ENCODE data around the gene CREB5. TPM values are rescaled to one million over a fixed set of nuclear protein-coding genes. Genes with fewer than 3 reads are reported as not detected.
A peak's percentile ranks its signal among the peaks of the same experiment; 100 is the strongest.

CREB5 gene
- total RNA-seq, 1 experiment from 2014 or later: 5.2 TPM

GRCh38 chr7:28587211-28587610, 174.9 kb downstream of the CREB5 start:
- Histone ChIP-seq H4K20me1 (ENCODE audit: low read length) (no peaks in the 10 kb centered on the region), H3F3A (ENCODE audit: low read length, unreplicated experiment) (no peaks in the 10 kb centered on the region), H3K4me2 (ENCODE audit: low read length) (peak overlapping the region; percentile 74), H3K27me3 (ENCODE audit: low read length) (peaks cover 7% of the 10 kb centered on the region), H3K27ac (ENCODE audit: low read length) (peak overlapping the region; percentile 65), H3K9me3 (ENCODE audit: low read length) (no peaks in the 10 kb centered on the region), H3K4me1 (ENCODE audit: insufficient read depth, low read length) (peaks cover 26% of the 10 kb centered on the region), H2AFZ (ENCODE audit: low read length) (no peak overlapping the region), H3K4me3 (ENCODE audit: low read length) (no peak overlapping the region; the same call in 1 of the 2 replicates), H3K9ac (ENCODE audit: low read length) (no peak overlapping the region), H3K79me2 (ENCODE audit: low read length) (no peaks in the 10 kb centered on the region), H3K36me3 (ENCODE audit: low read depth, low read length) (no peaks in the 10 kb centered on the region), H3K9me2 (replicated peaks; ENCODE audit: low read length) (no peaks in the 10 kb centered on the region)
- POLR2A ChIA-PET (ENCODE audit: unreplicated experiment): no interaction called here
- no TSS peak for BruUV-seq (replicated peaks)
- intact Hi-C loops (cut with micrococcal nuclease): loop anchor here (5.0 kb wide), 1 partner anchor 55 kb away; no protein-coding TSS in a partner anchor
- DNase-seq (peak; percentile 65), ATAC-seq (peak; percentile 85)
- no peak for TF ChIP-seq EZH2phosphoT487 (IDR thresholded peaks at IDR 0.05; ENCODE audit: borderline replicate concordance, low read length)
- TF ChIP-seq EZH2 (IDR thresholded peaks at IDR 0.05; ENCODE audit: low read length, unreplicated experiment): no peak
- TF ChIP-seq CTCF (conservative IDR thresholded peaks at IDR 0.05; ENCODE audit: low read depth, low read length): no peak
- CTCF ChIA-PET: no interaction called here

- H3K4me1 ChIP-seq (ENCODE audit: insufficient read depth, low read length): peaks cover 26% of the 10 kb centered on the region
- POLR2A ChIA-PET (ENCODE audit: unreplicated experiment): no interaction called here
- no peak overlapping the region for H2AFZ ChIP-seq (ENCODE audit: low read length)
- H3K9ac ChIP-seq (ENCODE audit: low read length): no peak overlapping the region
- no TSS peak for BruUV-seq (replicated peaks)
- no peak overlapping the region for H3K27ac ChIP-seq (ENCODE audit: low read length)
- no peak overlapping the region for H3K4me2 ChIP-seq (ENCODE audit: low read length)
- H3F3A ChIP-seq (ENCODE audit: low read length, unreplicated experiment): no peaks in the 10 kb centered on the region
- H3K9me2 ChIP-seq (replicated peaks; ENCODE audit: low read length): no peaks in the 10 kb centered on the region
- no peaks in the 10 kb centered on the region for H3K79me2 ChIP-seq (ENCODE audit: low read length)
- DNase-seq (no peak), ATAC-seq (no peak)
- CTCF ChIA-PET: no interaction called here
- TF ChIP-seq EZH2 (IDR thresholded peaks at IDR 0.05; ENCODE audit: low read length, unreplicated experiment): no peak
- no peak for TF ChIP-seq EZH2phosphoT487 (IDR thresholded peaks at IDR 0.05; ENCODE audit: borderline replicate concordance, low read length)
- TF ChIP-seq CTCF (conservative IDR thresholded peaks at IDR 0.05; ENCODE audit: low read depth, low read length): no peak
- H4K20me1 ChIP-seq (ENCODE audit: low read length): no peaks in the 10 kb centered on the region
- no peaks in the 10 kb centered on the region for H3K9me3 ChIP-seq (ENCODE audit: low read length)
- H3K27me3 ChIP-seq (ENCODE audit: low read length): 0 out of 2 replicates have a peak, but pooled peaks cover 3% of the 10 kb centered on the region
- intact Hi-C loops (cut with micrococcal nuclease): loop anchor here (5.0 kb wide), 1 partner anchor 56 kb away; no protein-coding TSS in a partner anchor
- no peak overlapping the region for H3K4me3 ChIP-seq (ENCODE audit: low read length)
- no peaks in the 10 kb centered on the region for H3K36me3 ChIP-seq (ENCODE audit: low read depth, low read length)
These were observed 176.3 kb downstream of the CREB5 start for GRCh38 chr7:28588602-28589001.

GRCh38 chr7:28591041-28591674, 178.8 kb downstream of the CREB5 start:
- DNase-seq (no peak), ATAC-seq (no peak)
- Histone ChIP-seq H4K20me1 (ENCODE audit: low read length) (no peaks in the 10 kb centered on the region), H3K9ac (ENCODE audit: low read length) (no peak overlapping the region), H3K36me3 (ENCODE audit: low read depth, low read length) (no peaks in the 10 kb centered on the region), H2AFZ (ENCODE audit: low read length) (no peak overlapping the region), H3K27me3 (ENCODE audit: low read length) (no peaks in the 10 kb centered on the region), H3K4me3 (ENCODE audit: low read length) (no peak overlapping the region), H3K9me2 (replicated peaks; ENCODE audit: low read length) (no peaks in the 10 kb centered on the region), H3K9me3 (ENCODE audit: low read length) (no peaks in the 10 kb centered on the region), H3K79me2 (ENCODE audit: low read length) (no peaks in the 10 kb centered on the region), H3K4me1 (ENCODE audit: insufficient read depth, low read length) (peaks cover 22% of the 10 kb centered on the region), H3F3A (ENCODE audit: low read length, unreplicated experiment) (no peaks in the 10 kb centered on the region), H3K4me2 (ENCODE audit: low read length) (no peak overlapping the region), H3K27ac (ENCODE audit: low read length) (no peak overlapping the region)
- no TSS peak for BruUV-seq (replicated peaks)
- TF ChIP-seq EZH2 (IDR thresholded peaks at IDR 0.05; ENCODE audit: low read length, unreplicated experiment) (no peak), CTCF (conservative IDR thresholded peaks at IDR 0.05; ENCODE audit: low read depth, low read length) (no peak), EZH2phosphoT487 (IDR thresholded peaks at IDR 0.05; ENCODE audit: borderline replicate concordance, low read length) (no peak)
- POLR2A ChIA-PET (ENCODE audit: unreplicated experiment): no interaction called here
- intact Hi-C loops (cut with micrococcal nuclease): no loop called here
- CTCF ChIA-PET: no interaction called here

All from PC-3 (cell line).